K562 (cell line): ENCODE results near the gene SULT1A4. TPM values are rescaled to one million over a fixed set of nuclear protein-coding genes. Genes with fewer than 3 reads are reported as not detected.
"Not testable (repeated sequence)": the region's sequence is repeated elsewhere in the genome, so short reads cannot be mapped to it uniquely, and the experiment has no call there.

Source experiments
- ATAC-seq: fragments of 200-7000 bp; cut with Tn5 transposase; 3 replicates; pipeline ENCODE4 v1.9.1; 2020; ENCODE audit warnings: moderate library complexity
- Bru-seq: library from RNA; stranded (reverse); fragments of 400-500 nt; gene quantifications from one replicate; lab custom pipeline; 2021; lab: Mats Ljungman, UMichigan
- BruChase-seq, 2 experiments: library from RNA; stranded (reverse); fragments of 400-500 nt; gene quantifications; one replicate each; lab custom pipeline; 2021; lab: Mats Ljungman, UMichigan
- BruUV-seq: library from RNA; stranded (reverse); fragments of 400-500 nt; replicated peaks from 2 replicates; lab custom pipeline; 2021; lab: Mats Ljungman, UMichigan
- CTCF ChIA-PET: fragments of 300-600 bp; formaldehyde crosslinking; extraction: SDS; loops from one replicate; lab custom pipeline; 2021; ENCODE audit warnings: low intra/inter-chr PET ratio; lab: Yijun Ruan, JAX
- POLR2A ChIA-PET: fragments of 300-600, 350-650 bp; sonication (Branson Sonifier 250); formaldehyde crosslinking; extraction: SDS; loops from one replicate; lab custom pipeline; 2021; ENCODE audit warnings: antibody characterized with exemption, inconsistent platforms; lab: Yijun Ruan, JAX
- DNase-seq, 4 experiments: peaks; one replicate each; pipeline versions ENCODE4 v3.0.0 to v3.0.0-alpha.2; 2011 to 2018; ENCODE audit warnings: low spot score in 3 of 4, mixed read lengths in 3 of 4; ENCODE audit errors: extremely low read depth in 1 of 4
- FAIRE-seq: peaks from 2 replicates; lab custom pipeline; 2011; peaks lifted over from hg19 to GRCh38; lab: Jason Lieb, UNC
- H2AFZ ChIP-seq: 2 replicates; pipeline ENCODE4 v1.6.0; 2011; ENCODE audit warnings: low read depth, low read length, control low read depth, inconsistent platforms
- H3K27ac ChIP-seq: fragments of 200-600 bp; 3 replicates; pipeline ENCODE4 v1.8.0; 2011; ENCODE audit warnings: low read depth, mild to moderate bottlenecking, control low read depth, inconsistent platforms, low read length, moderate library complexity, mixed read lengths; ENCODE audit errors: extremely low read depth
- H3K27me3 ChIP-seq, 2 experiments: fragments of 300-600 bp in 1 of 2; 2 replicates in 1 of 2; 3 replicates in 1 of 2; pipeline versions ENCODE4 v1.6.0 to v1.8.0; 2011; ENCODE audit warnings: inconsistent platforms in 2 of 2, low read length in 2 of 2, mild to moderate bottlenecking in 1 of 2, mixed read lengths in 1 of 2, moderate library complexity in 1 of 2; ENCODE audit not compliant: control insufficient read depth in 2 of 2, insufficient read depth in 2 of 2
- H3K36me3 ChIP-seq: fragments of 300-600 bp; 3 replicates; pipeline ENCODE4 v1.8.0; 2011; ENCODE audit warnings: mild to moderate bottlenecking, low read length, inconsistent platforms; ENCODE audit not compliant: control insufficient read depth, insufficient read depth
- H3K4me1 ChIP-seq, 2 experiments: fragments of 200-600 bp in 1 of 2; replicated peaks in 1 of 2; 2 replicates in 1 of 2; 3 replicates in 1 of 2; pipeline versions ENCODE4 v1.5.1 to v1.8.0; 2011; ENCODE audit warnings: inconsistent platforms in 2 of 2, low read length in 2 of 2, mild to moderate bottlenecking in 1 of 2, mixed read lengths in 1 of 2, moderate library complexity in 1 of 2; ENCODE audit not compliant: control insufficient read depth in 2 of 2, insufficient read depth in 2 of 2
- H3K4me2 ChIP-seq: 2 replicates; pipeline ENCODE4 v1.6.1; 2011; ENCODE audit warnings: low read length, control low read depth, inconsistent platforms, mixed read lengths; ENCODE audit not compliant: insufficient read depth
- H3K4me3 ChIP-seq: fragments of 200-600 bp; sonication (generic), shearing (Covaris generic); 2 replicates; pipeline ENCODE4 v1.5.1; 2016; ENCODE audit warnings: control low read depth, inconsistent platforms
- H3K79me2 ChIP-seq: fragments of 200-600 bp; 3 replicates; pipeline ENCODE4 v1.8.0; 2011; ENCODE audit warnings: low read length, inconsistent platforms; ENCODE audit not compliant: control insufficient read depth, insufficient read depth
- H3K9ac ChIP-seq, 2 experiments: 2 replicates each; pipeline versions ENCODE4 v1.6.0 to v1.6.1; 2011; ENCODE audit warnings: low read depth in 2 of 2, low read length in 2 of 2, control low read depth in 1 of 2, inconsistent platforms in 1 of 2, mild to moderate bottlenecking in 1 of 2, mixed read lengths in 1 of 2; ENCODE audit not compliant: insufficient read depth in 1 of 2
- H3K9me1 ChIP-seq: one replicate; pipeline ENCODE4 v1.6.0; 2011; ENCODE audit warnings: inconsistent platforms, mild to moderate bottlenecking, low read length, moderate library complexity; ENCODE audit not compliant: control insufficient read depth, insufficient read depth
- H3K9me3 ChIP-seq: replicated peaks from 2 replicates; pipeline ENCODE4 v1.5.1; 2011; ENCODE audit warnings: low read depth, low read length, inconsistent platforms; ENCODE audit not compliant: control insufficient read depth, insufficient read depth
- H4K20me1 ChIP-seq: replicated peaks from 2 replicates; pipeline ENCODE4 v1.6.1; 2011; ENCODE audit warnings: low read length, inconsistent platforms, mixed read lengths; ENCODE audit not compliant: control insufficient read depth, insufficient read depth
- WGBS: fragments of 100-300 bp; shearing (Covaris generic); methylation state at CpG from one replicate; pipeline ENCODE4 v1.1.6; 2016; ENCODE audit warnings: low coverage, mixed read lengths; ENCODE audit not compliant: insufficient coverage; ENCODE audit errors: missing lambda C conversion rate; 5-methylcytosine and 5-hydroxymethylcytosine counted together
- in situ Hi-C: fragments of 300-500 bp; cut with MboI; formaldehyde crosslinking; loops from 4 replicates; pipeline ENCODE4 v1.15.0; 2018; ENCODE audit warnings: inconsistent platforms, mixed read lengths
- intact Hi-C: fragments of 100-400 bp; cut with micrococcal nuclease; formaldehyde crosslinking; loops from 2 replicates; pipeline ENCODE4 v1.14.2; 2022
- long read RNA-seq, 3 experiments: library from polyadenylated mRNA in 2 of 3; library from RNA in 1 of 3; unstranded in 2 of 3; stranded (forward) in 1 of 3; transcript quantifications; one replicate each; pipeline ENCODE4 v2.0.0, GENCODE V29; 2019 to 2022
- polyA minus RNA-seq, 3 experiments: library from RNA; depleted of rRNA, polyadenylated mRNA; stranded (reverse); fragments of >200 nt; gene quantifications; 2 replicates each; pipeline ENCODE4 v1.2.3, GENCODE V29; 2011
- polyA plus RNA-seq, 8 experiments: library from polyadenylated mRNA; depleted of rRNA in 4 of 8; stranded (reverse) in 5 of 8; unstranded in 3 of 8; fragments of >200 nt; fragmentation: Nextera tagmentation in 2 of 8; fragmentation: Illumina TruSeq in 1 of 8; extraction: Ambion mirVana in 2 of 8; extraction: Trizol in 1 of 8; gene quantifications; 2 replicates each; pipeline versions ENCODE4 v1.2.1 to v1.2.3, GENCODE V29; 2011 to 2014; ENCODE audit warnings: inconsistent platforms in 1 of 8, missing spikeins in 1 of 8
- total RNA-seq, 7 experiments: library from RNA; depleted of rRNA in 6 of 7; stranded (reverse); fragments of >200 nt in 6 of 7; fragmentation: Illumina TruSeq in 2 of 7; extraction: Trizol in 2 of 7; gene quantifications; 2 replicates each; pipeline versions ENCODE4 v1.2.1 to v1.2.3, GENCODE V29; 2011 to 2021; ENCODE audit warnings: low replicate concordance in 1 of 7

Gene SULT1A4
- 4.9 and 10.3 TPM in 2 replicates for total RNA-seq (2011; cell fraction: chromatin; rRNA removed; ENCODE audit: low replicate concordance)
- total RNA-seq (2011; cell fraction: nucleolus; rRNA removed), result 2.9 and 4.0 TPM in 2 replicates
- 1.2 and 2.1 TPM in 2 replicates for total RNA-seq (2011; cell fraction: nucleoplasm; rRNA removed)
- total RNA-seq (2014; rRNA removed) (3.5 and 9.5 TPM in 2 replicates), total RNA-seq (2014; rRNA removed; fragmentation: Illumina TruSeq; extraction: Trizol) (4.7 and 11.6 TPM in 2 replicates), total RNA-seq (2015; rRNA removed; fragmentation: Illumina TruSeq; extraction: Trizol) (7.7 and 8.8 TPM in 2 replicates), total RNA-seq (2021) (0.58 and 6.8 TPM in 2 replicates), polyA plus RNA-seq (2011; rRNA removed) (1.9 and 2.3 TPM in 2 replicates), polyA plus RNA-seq (2014; fragmentation: Illumina TruSeq; extraction: Trizol) (13.1 and 18.8 TPM in 2 replicates), polyA plus RNA-seq (2014; fragmentation: Nextera tagmentation; extraction: Ambion mirVana) (10 to 100 TPM; 18.6 to 22.6 TPM), polyA plus RNA-seq (2014; rRNA removed) (3.1 and 3.3 TPM in 2 replicates), polyA minus RNA-seq (2011; rRNA and poly(A)+ RNA removed) (0.28 TPM in 1 of 2 replicates, not detected in the other), Bru-seq, nascent RNA (percentile 30 among the genes with signal in this experiment), BruChase-seq, experiment 1, labeled RNA remaining after a 2-hour chase (not detected), BruChase-seq, experiment 2, labeled RNA remaining after a 6-hour chase (not detected)
- polyA plus RNA-seq (2011; cell fraction: cytosol; rRNA removed), result 1.2 TPM in 1 of 2 replicates, not detected in the other
- polyA plus RNA-seq (2011; cell fraction: nucleus; rRNA removed), result 5.5 and 6.0 TPM in 2 replicates
- polyA plus RNA-seq (2012), result 14.7 and 17.3 TPM in 2 replicates
- 1.3 TPM in 1 of 2 replicates, not detected in the other for polyA minus RNA-seq (2011; cell fraction: cytosol; rRNA and poly(A)+ RNA removed)
- polyA minus RNA-seq (2011; cell fraction: nucleus; rRNA and poly(A)+ RNA removed), result 1.00 and 2.0 TPM in 2 replicates
- long read RNA-seq, experiment 1, partial matches to known transcripts, result 0 of 4 reads
- long read RNA-seq, experiment 1, other reads (novel, unspliced or antisense), result 2 of 4 reads
- long read RNA-seq, experiment 2, transcript SULT1A4-201 (8 exons, 1,390 nt), result major isoform, 5 of 9 reads
- long read RNA-seq, experiment 2, partial matches to known transcripts, result 2 of 9 reads
- long read RNA-seq, experiment 2, other reads (novel, unspliced or antisense), result 2 of 9 reads
- long read RNA-seq, experiment 3, partial matches to known transcripts, result 1 of 5 reads
- long read RNA-seq, experiment 3, other reads (novel, unspliced or antisense), result 1 of 5 reads

GRCh38 chr16:29459706-29460646, at the start of gene SULT1A4:
TSS of gene SULT1A4 (plus strand) at chr16:29459913. CDS start at chr16:29461386, 1,473 bp downstream.
- BruUV-seq, POLR2A ChIA-PET: not testable (repeated sequence)
- WGBS, result no CpG with 5 or more reads among the region's 13 CpGs

More at GRCh38 chr16:29459706-29460646, at the start of gene SULT1A4:
- H3K4me1 ChIP-seq, H3K27me3 ChIP-seq, H3K9me3 ChIP-seq, intact Hi-C loops, H3K4me2 ChIP-seq, H2AFZ ChIP-seq, H3K27ac ChIP-seq, H3K9me1 ChIP-seq, H4K20me1 ChIP-seq, H3K9ac ChIP-seq, H3K36me3 ChIP-seq, H3K79me2 ChIP-seq, CTCF ChIA-PET, DNase-seq, H3K4me3 ChIP-seq: not testable (repeated sequence)
- ATAC-seq, result peak; percentile 80
- in situ Hi-C loops, result loop anchor here (25.0 kb wide), 3 partner anchors 677 to 1177 kb away; partner anchors contain the start of genes CD2BP2, MYL11 and TBC1D10B
- peak; percentile 91 for FAIRE-seq
